HEK293 (cell line): ENCODE results near the gene ARID3A.

ENCODE experiments used
- CTCF ChIA-PET: fragments of 350-600 bp; formaldehyde crosslinking; extraction: SDS; loops from one replicate; lab custom pipeline; 2021; ENCODE audit warnings: antibody characterized with exemption; lab: Yijun Ruan, JAX
- POLR2A ChIA-PET: fragments of 300-600 bp; formaldehyde crosslinking; extraction: SDS; loops from one replicate; lab custom pipeline; 2020; ENCODE audit warnings: antibody characterized with exemption, inconsistent platforms; lab: Yijun Ruan, JAX
- H3K27ac ChIP-seq: fragments of 200-500 bp; sonication (Bioruptor generic); 2 replicates; pipeline ENCODE4 v1.5.1; 2014; ENCODE audit warnings: low read depth, low read length, control low read depth, inconsistent platforms; ENCODE audit errors: extremely low read depth
- H3K36me3 ChIP-seq, 2 experiments: fragments of 200-500 bp in 1 of 2; sonication (Bioruptor generic) in 1 of 2; 1 replicate in 1 of 2; 2 replicates in 1 of 2; pipeline ENCODE4 v1.5.1; 2014 to 2017; ENCODE audit warnings: inconsistent platforms in 2 of 2, low read length in 2 of 2; ENCODE audit not compliant: control insufficient read depth in 2 of 2, insufficient read depth in 1 of 2
- H3K4me1 ChIP-seq: fragments of 200-500 bp; sonication (Bioruptor generic); 2 replicates; pipeline ENCODE4 v1.5.1; 2014; ENCODE audit warnings: mild to moderate bottlenecking, low read length, inconsistent platforms; ENCODE audit not compliant: control insufficient read depth, insufficient read depth
- H3K4me3 ChIP-seq: 2 replicates; pipeline ENCODE4 v1.5.1; 2011; ENCODE audit warnings: low read depth, mild to moderate bottlenecking, control low read depth, low read length, moderate library complexity
- H3K9me3 ChIP-seq: fragments of 200-500 bp; sonication (Bioruptor generic); 2 replicates; pipeline ENCODE4 v1.5.1; 2014; ENCODE audit warnings: low read depth, low read length, inconsistent platforms; ENCODE audit not compliant: control insufficient read depth, insufficient read depth
- BCL11A ChIP-seq: fragments of 450-650 bp; formaldehyde crosslinking; IDR thresholded peaks from 2 replicates; pipeline ENCODE4 v1.5.1; 2016; ENCODE audit warnings: low read depth, missing biosample characterization, missing genetic modification characterization
- BCL11B ChIP-seq: fragments of 450-650 bp; formaldehyde crosslinking; IDR thresholded peaks from 2 replicates; pipeline ENCODE4 v1.5.1; 2016; ENCODE audit warnings: low read depth, missing biosample characterization, missing genetic modification characterization
- GLIS1 ChIP-seq: fragments of 450-650 bp; formaldehyde crosslinking; IDR thresholded peaks from 2 replicates; pipeline ENCODE4 v1.5.1; 2016; ENCODE audit warnings: missing biosample characterization, missing genetic modification characterization
- IKZF3 ChIP-seq: fragments of 450-650 bp; IDR thresholded peaks from 2 replicates; pipeline ENCODE4 v1.5.0; 2018; ENCODE audit warnings: missing biosample characterization, mild to moderate bottlenecking, missing genetic modification characterization, moderate library complexity
- MZF1 ChIP-seq: fragments of 450-650 bp; formaldehyde crosslinking; IDR thresholded peaks from 2 replicates; pipeline ENCODE4 v1.5.1; 2017; ENCODE audit warnings: missing biosample characterization, missing genetic modification characterization, borderline replicate concordance
- OVOL3 ChIP-seq: fragments of 450-650 bp; formaldehyde crosslinking; IDR thresholded peaks from 2 replicates; pipeline ENCODE4 v1.5.1; 2016; ENCODE audit warnings: missing biosample characterization, missing genetic modification characterization
- PRDM4 ChIP-seq: fragments of 450-650 bp; formaldehyde crosslinking; IDR thresholded peaks from 2 replicates; pipeline ENCODE4 v1.5.1; 2017; ENCODE audit warnings: missing biosample characterization, missing genetic modification characterization
- ZBTB20 ChIP-seq: fragments of 450-650 bp; formaldehyde crosslinking; IDR thresholded peaks from 2 replicates; pipeline ENCODE4 v1.5.1; 2016; ENCODE audit warnings: missing biosample characterization, missing genetic modification characterization
- ZBTB7A ChIP-seq: fragments of 450-650 bp; formaldehyde crosslinking; IDR thresholded peaks from 2 replicates; pipeline ENCODE4 v1.5.1; 2016; ENCODE audit warnings: low read depth, missing biosample characterization, missing genetic modification characterization
- ZFP37 ChIP-seq: fragments of 450-650 bp; formaldehyde crosslinking; IDR thresholded peaks from 2 replicates; pipeline ENCODE4 v1.5.1; 2016; ENCODE audit warnings: missing biosample characterization, missing genetic modification characterization
- ZIC2 ChIP-seq: fragments of 450-650 bp; formaldehyde crosslinking; IDR thresholded peaks from 2 replicates; pipeline ENCODE4 v1.5.1; 2016; ENCODE audit warnings: missing biosample characterization, missing genetic modification characterization
- ZNF155 ChIP-seq: fragments of 450-650 bp; formaldehyde crosslinking; IDR thresholded peaks from 2 replicates; pipeline ENCODE4 v1.5.1; 2016; ENCODE audit warnings: missing biosample characterization, missing genetic modification characterization
- ZNF266 ChIP-seq: fragments of 450-650 bp; formaldehyde crosslinking; IDR thresholded peaks from 2 replicates; pipeline ENCODE4 v1.5.1; 2016; ENCODE audit warnings: missing biosample characterization, missing genetic modification characterization, low read depth
- ZNF280C ChIP-seq: fragments of 450-650 bp; formaldehyde crosslinking; IDR thresholded peaks from 2 replicates; pipeline ENCODE4 v1.5.1; 2016; ENCODE audit warnings: missing biosample characterization, missing genetic modification characterization
- ZNF449 ChIP-seq: fragments of 450-650 bp; formaldehyde crosslinking; IDR thresholded peaks from 2 replicates; pipeline ENCODE4 v1.5.1; 2017; ENCODE audit warnings: missing biosample characterization, mild to moderate bottlenecking, missing genetic modification characterization, moderate library complexity
- ZNF48 ChIP-seq: fragments of 450-650 bp; formaldehyde crosslinking; IDR thresholded peaks from 2 replicates; pipeline ENCODE4 v1.5.1; 2016; ENCODE audit warnings: missing biosample characterization, missing genetic modification characterization
- ZNF544 ChIP-seq: fragments of 450-650 bp; formaldehyde crosslinking; IDR thresholded peaks from 2 replicates; pipeline ENCODE4 v1.5.0; 2017; ENCODE audit warnings: missing biosample characterization, missing genetic modification characterization
- ZNF549 ChIP-seq: fragments of 450-650 bp; IDR thresholded peaks from 2 replicates; pipeline ENCODE4 v1.5.1; 2018; ENCODE audit warnings: missing biosample characterization, missing genetic modification characterization, mild to moderate bottlenecking, inconsistent platforms, moderate library complexity

ARID3A gene

GRCh38 chr19:933553-933882, 7.7 kb downstream of the ARID3A start:
- ChIA-PET POLR2A (interaction anchor here (0.6 kb wide), 1 partner anchor 92 kb away, joined by 4 read pairs; no protein-coding TSS in a partner anchor), CTCF (no interaction called here)
- H3K9me3 ChIP-seq = no peaks in the 10 kb centered on the region
- H3K4me1 ChIP-seq = no peaks in the 10 kb centered on the region
- H3K27ac ChIP-seq = 0 out of 2 replicates have a peak overlapping the region, but pooled peaks have one; percentile 46
- peaks cover 0 to 46% of the 10 kb centered on the region in 2 experiments; a peak in 2 of 3 replicates for H3K36me3 ChIP-seq
- TF ChIP-seq OVOL3 = no peak
- no peak for TF ChIP-seq ZFP37 (tag by site-specific recombination)
- TF ChIP-seq ZNF280C (tag by site-specific recombination) = no peak
- TF ChIP-seq GLIS1 (tag by site-specific recombination) = peak; percentile 70
- peak; percentile 28; the same call in 1 of the 2 replicates for TF ChIP-seq ZIC2 (tag by site-specific recombination)
- TF ChIP-seq ZNF449 = peak; percentile 21; the same call in 1 of the 2 replicates
- TF ChIP-seq IKZF3 (tag by site-specific recombination) = no peak
- no peak for TF ChIP-seq ZNF266 (tag by site-specific recombination)
- TF ChIP-seq ZNF48 (tag by site-specific recombination) = no peak
- no peak for TF ChIP-seq BCL11A (tag by site-specific recombination)
- TF ChIP-seq PRDM4 = peak; percentile 48; the same call in 1 of the 2 replicates
- TF ChIP-seq, all 188 proteins: peak for 4
- H3K4me3 ChIP-seq = no peak overlapping the region

- Histone ChIP-seq H3K4me3 (no peak overlapping the region), H3K9me3 (no peaks in the 10 kb centered on the region), H3K4me1 (no peaks in the 10 kb centered on the region), H3K36me3 (peaks cover 0 to 43% of the 10 kb centered on the region in 2 experiments; a peak in 2 of 3 replicates), H3K27ac (0 out of 2 replicates have a peak overlapping the region, but pooled peaks have one; percentile 9)
- POLR2A ChIA-PET = no interaction called here
- peak; percentile 61; the same call in 1 of the 2 replicates for TF ChIP-seq ZBTB7A
- no peak for TF ChIP-seq ZNF544 (tag by site-specific recombination)
- TF ChIP-seq BCL11A (tag by site-specific recombination) = 0 out of 2 replicates have a peak, but pooled peaks have one; percentile 36
- no peak for TF ChIP-seq ZBTB20 (tag by site-specific recombination)
- no peak for TF ChIP-seq ZNF155
- TF ChIP-seq MZF1 = no peak
- no peak for TF ChIP-seq ZNF549 (tag by site-specific recombination)
- TF ChIP-seq BCL11B (tag by site-specific recombination) = peak; percentile 89
- CTCF ChIA-PET = no interaction called here
These were observed 8.5 kb downstream of the ARID3A start for GRCh38 chr19:934197-934840.
